DND-41 (cell line): Measurements from ENCODE around the gene SYNE2.
"Not testable (repeated sequence)": the region's sequence is repeated elsewhere in the genome, so short reads cannot be mapped to it uniquely, and the experiment has no call there.

Experiments
- CTCF ChIP-seq: IDR thresholded peaks from 2 replicates; pipeline ENCODE4 v1.5.1; 2012; ENCODE audit warnings: borderline replicate concordance, low read length, moderate library complexity, mild to moderate bottlenecking; ENCODE audit not compliant: poor library complexity, severe bottlenecking; ENCODE audit errors: extremely low read depth
- EZH2 ChIP-seq: IDR thresholded peaks from 3 replicates; pipeline ENCODE4 v1.6.1; 2012; ENCODE audit warnings: borderline replicate concordance, low read depth, mild to moderate bottlenecking, moderate library complexity, low read length, inconsistent platforms; ENCODE audit not compliant: severe bottlenecking

GRCh38 chr14:63864775-63865174 is 12.0 kb downstream of the SYNE2 start:
- TF ChIP-seq CTCF, EZH2: not testable (repeated sequence)
